ENCODE results near the gene APOL5.
"Not testable (repeated sequence)": the region's sequence is repeated elsewhere in the genome, so short reads cannot be mapped to it uniquely, and the experiment has no call there.

APOL5 gene, protein sequence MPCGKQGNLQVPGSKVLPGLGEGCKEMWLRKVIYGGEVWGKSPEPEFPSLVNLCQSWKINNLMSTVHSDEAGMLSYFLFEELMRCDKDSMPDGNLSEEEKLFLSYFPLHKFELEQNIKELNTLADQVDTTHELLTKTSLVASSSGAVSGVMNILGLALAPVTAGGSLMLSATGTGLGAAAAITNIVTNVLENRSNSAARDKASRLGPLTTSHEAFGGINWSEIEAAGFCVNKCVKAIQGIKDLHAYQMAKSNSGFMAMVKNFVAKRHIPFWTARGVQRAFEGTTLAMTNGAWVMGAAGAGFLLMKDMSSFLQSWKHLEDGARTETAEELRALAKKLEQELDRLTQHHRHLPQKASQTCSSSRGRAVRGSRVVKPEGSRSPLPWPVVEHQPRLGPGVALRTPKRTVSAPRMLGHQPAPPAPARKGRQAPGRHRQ

GRCh38 chr22:35717572-35717971, at the start of gene APOL5:
APOL5 (plus strand) TSS chr22:35717872; CDS start chr22:35717872, 0 bp downstream.
- no peaks in the 10 kb centered on the region for H3K36me3 ChIP-seq (ENCODE audit: insufficient read depth)
- H3K27me3 ChIP-seq (ENCODE audit: insufficient read depth, low read depth), result no peaks in the 10 kb centered on the region
- no peak within 1 kb of the TSS for H3K27ac ChIP-seq
- H4K20me1 ChIP-seq (ENCODE audit: insufficient read depth), result no peaks in the 10 kb centered on the region
- H3K4me2 ChIP-seq, result no peak within 1 kb of the TSS
- no peak within 1 kb of the TSS for H3K9ac ChIP-seq
- TF ChIP-seq CTCF (conservative IDR thresholded peaks at IDR 0.05; ENCODE audit: low read depth, low read length), result no peak
- H2AFZ ChIP-seq (ENCODE audit: low read depth), result no peak within 1 kb of the TSS
- H3K4me3 ChIP-seq (IDR thresholded peaks at IDR 0.05; ENCODE audit: insufficient read depth, low read depth, low read length), result no peak within 1 kb of the TSS
- H3K79me2 ChIP-seq (ENCODE audit: insufficient read depth, low read depth), result no peaks in the 10 kb centered on the region
- no peaks in the 10 kb centered on the region for H3K4me1 ChIP-seq (ENCODE audit: low read depth, poor library complexity, severe bottlenecking)

DNA sequence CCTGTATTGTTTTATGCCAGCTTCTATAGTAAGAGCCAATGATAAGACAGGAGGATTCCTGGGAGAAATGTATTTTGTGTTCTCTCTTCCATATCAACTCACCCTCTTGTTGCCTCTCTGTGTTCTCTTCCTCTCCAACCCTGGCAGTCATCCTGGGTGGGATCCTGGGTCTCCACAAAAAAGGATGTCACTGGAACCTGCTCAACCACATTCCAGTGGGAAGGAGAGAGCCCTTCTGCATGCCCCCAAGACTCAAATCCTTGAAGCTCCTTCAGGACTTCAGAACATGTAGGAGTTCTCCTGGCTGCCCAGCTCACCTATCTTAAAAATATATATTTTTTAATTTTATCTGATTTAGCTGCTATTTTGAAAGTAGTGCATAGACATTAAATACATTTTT, 43.3 kb upstream of the APOL5 start:
- H3K27ac ChIP-seq, result no peak overlapping the region
- no peak for TF ChIP-seq CTCF (conservative IDR thresholded peaks at IDR 0.05; ENCODE audit: low read depth, low read length)
- no peaks in the 10 kb centered on the region for H3K4me1 ChIP-seq (ENCODE audit: low read depth, poor library complexity, severe bottlenecking)
- no peaks in the 10 kb centered on the region for H3K79me2 ChIP-seq (ENCODE audit: insufficient read depth, low read depth)
- no peaks in the 10 kb centered on the region for H3K27me3 ChIP-seq (ENCODE audit: insufficient read depth, low read depth)
- H3K36me3 ChIP-seq (ENCODE audit: insufficient read depth), result no peaks in the 10 kb centered on the region
- no peak overlapping the region for H3K4me3 ChIP-seq (IDR thresholded peaks at IDR 0.05; ENCODE audit: insufficient read depth, low read depth, low read length)
- no peak overlapping the region for H3K9ac ChIP-seq
- no peak overlapping the region for H2AFZ ChIP-seq (ENCODE audit: low read depth)
- no peaks in the 10 kb centered on the region for H4K20me1 ChIP-seq (ENCODE audit: insufficient read depth)
- H3K4me2 ChIP-seq, result no peak overlapping the region

DNA sequence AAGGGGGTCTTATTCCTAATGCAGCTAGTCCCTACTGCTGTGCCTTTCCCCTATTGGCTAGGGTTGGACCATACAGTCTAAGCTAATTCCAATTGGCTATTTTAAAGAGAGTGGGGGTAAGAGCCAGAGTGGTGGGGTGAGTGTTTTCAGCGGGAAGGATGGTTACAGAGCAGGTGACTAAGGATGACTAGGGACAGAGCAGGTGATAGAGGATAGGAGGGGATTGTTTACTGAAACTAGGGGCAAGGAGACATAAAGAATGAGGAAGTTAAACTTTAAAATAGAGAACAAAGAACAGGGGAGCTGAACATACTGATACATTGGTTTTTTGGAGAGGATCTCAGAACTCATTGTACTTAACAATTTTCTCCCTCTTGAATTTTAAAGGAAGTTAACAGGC, 41.6 kb upstream of the APOL5 start:
- not testable (repeated sequence) for H3K27ac ChIP-seq; H3K27me3 ChIP-seq (ENCODE audit: insufficient read depth, low read depth); H4K20me1 ChIP-seq (ENCODE audit: insufficient read depth); H2AFZ ChIP-seq (ENCODE audit: low read depth); H3K9ac ChIP-seq; H3K36me3 ChIP-seq (ENCODE audit: insufficient read depth); H3K4me1 ChIP-seq (ENCODE audit: low read depth, poor library complexity, severe bottlenecking); H3K4me3 ChIP-seq (IDR thresholded peaks at IDR 0.05; ENCODE audit: insufficient read depth, low read depth, low read length); H3K79me2 ChIP-seq (ENCODE audit: insufficient read depth, low read depth); H3K4me2 ChIP-seq

DNA sequence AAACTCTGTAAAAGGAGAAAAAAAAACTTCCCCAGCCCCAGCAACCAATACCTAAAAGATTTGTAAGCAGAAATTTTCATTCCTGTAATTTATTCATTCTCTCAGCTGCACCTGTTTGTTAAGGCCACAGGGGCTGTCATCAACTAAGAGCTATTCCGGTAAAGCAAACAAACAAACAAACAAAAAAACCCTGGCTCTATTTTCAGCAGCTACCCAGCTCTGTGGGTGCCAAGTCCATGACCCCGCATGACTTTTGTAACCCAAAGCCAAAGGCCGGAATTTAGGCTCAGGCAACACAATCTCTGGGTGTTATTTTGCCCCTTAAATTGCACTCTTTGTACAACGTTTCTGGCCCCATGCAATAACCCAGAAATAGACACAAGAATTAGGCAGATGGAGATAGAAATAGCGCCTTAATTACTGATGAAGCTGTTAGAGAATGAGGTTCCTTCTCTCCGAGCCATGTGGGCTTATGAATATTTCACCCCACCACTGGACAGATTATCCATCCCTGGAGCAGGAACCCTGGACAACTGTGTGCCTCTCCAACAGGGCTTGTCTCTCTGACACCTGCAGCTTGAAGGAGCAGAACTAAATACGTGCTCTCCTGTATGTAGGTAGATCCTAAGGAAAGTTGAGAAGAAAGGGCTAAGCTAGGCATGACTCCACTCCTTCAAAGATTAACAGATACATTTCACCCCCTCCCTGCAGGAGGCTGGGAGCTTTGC, 40.0 kb upstream of the APOL5 start:
- H3K4me1 ChIP-seq (ENCODE audit: low read depth, poor library complexity, severe bottlenecking), result no peaks in the 10 kb centered on the region
- H3K27me3 ChIP-seq (ENCODE audit: insufficient read depth, low read depth), result no peaks in the 10 kb centered on the region
- no peak overlapping the region for H2AFZ ChIP-seq (ENCODE audit: low read depth)
- H4K20me1 ChIP-seq (ENCODE audit: insufficient read depth), result no peaks in the 10 kb centered on the region
- H3K27ac ChIP-seq, result no peak overlapping the region
- no peaks in the 10 kb centered on the region for H3K79me2 ChIP-seq (ENCODE audit: insufficient read depth, low read depth)
- H3K36me3 ChIP-seq (ENCODE audit: insufficient read depth), result no peaks in the 10 kb centered on the region
- TF ChIP-seq CTCF (conservative IDR thresholded peaks at IDR 0.05; ENCODE audit: low read depth, low read length), result no peak
- no peak overlapping the region for H3K9ac ChIP-seq
- H3K4me2 ChIP-seq, result no peak overlapping the region
- no peak overlapping the region for H3K4me3 ChIP-seq (IDR thresholded peaks at IDR 0.05; ENCODE audit: insufficient read depth, low read depth, low read length)

DNA sequence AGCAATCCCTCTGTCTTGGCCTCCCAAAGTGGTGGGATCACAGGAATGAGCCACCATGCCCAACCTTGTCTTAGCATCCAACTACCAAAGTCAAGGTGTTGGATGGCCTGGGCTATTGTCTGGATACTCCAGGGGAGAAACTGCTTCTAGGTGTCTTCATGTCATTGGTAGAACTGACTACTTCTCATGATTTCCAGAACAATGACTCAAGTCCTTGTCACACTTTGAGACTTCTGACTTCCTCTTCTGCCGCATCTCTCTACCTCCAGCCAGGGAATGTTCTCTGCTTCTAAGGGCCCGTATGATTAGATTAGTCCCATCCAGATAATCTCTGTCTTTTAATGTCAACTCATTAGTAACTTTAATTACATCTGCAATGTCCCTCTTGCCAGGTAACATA, 38.8 kb upstream of the APOL5 start:
- Histone ChIP-seq H2AFZ (ENCODE audit: low read depth) (no peak overlapping the region), H3K36me3 (ENCODE audit: insufficient read depth) (no peaks in the 10 kb centered on the region), H3K27ac (no peak overlapping the region), H3K4me3 (IDR thresholded peaks at IDR 0.05; ENCODE audit: insufficient read depth, low read depth, low read length) (no peak overlapping the region), H4K20me1 (ENCODE audit: insufficient read depth) (no peaks in the 10 kb centered on the region), H3K27me3 (ENCODE audit: insufficient read depth, low read depth) (no peaks in the 10 kb centered on the region), H3K9ac (no peak overlapping the region), H3K79me2 (ENCODE audit: insufficient read depth, low read depth) (no peaks in the 10 kb centered on the region), H3K4me2 (no peak overlapping the region), H3K4me1 (ENCODE audit: low read depth, poor library complexity, severe bottlenecking) (no peaks in the 10 kb centered on the region)
- TF ChIP-seq CTCF (conservative IDR thresholded peaks at IDR 0.05; ENCODE audit: low read depth, low read length), result no peak

GRCh38 chr22:35679492-35679891, 38.2 kb upstream of the APOL5 start:
- not testable (repeated sequence) for H4K20me1 ChIP-seq (ENCODE audit: insufficient read depth); H3K4me2 ChIP-seq; H3K4me1 ChIP-seq (ENCODE audit: low read depth, poor library complexity, severe bottlenecking); H2AFZ ChIP-seq (ENCODE audit: low read depth); H3K36me3 ChIP-seq (ENCODE audit: insufficient read depth); H3K79me2 ChIP-seq (ENCODE audit: insufficient read depth, low read depth); H3K27ac ChIP-seq; H3K4me3 ChIP-seq (IDR thresholded peaks at IDR 0.05; ENCODE audit: insufficient read depth, low read depth, low read length); H3K9ac ChIP-seq; H3K27me3 ChIP-seq (ENCODE audit: insufficient read depth, low read depth)

Measured in KMS-11 (cell line).